HFFc6 (cell line): ENCODE data around the gene CFAP97D2. TPM values are rescaled to one million over a fixed set of nuclear protein-coding genes. Genes with fewer than 3 reads are reported as not detected.
"Not testable (repeated sequence)": the region's sequence is repeated elsewhere in the genome, so short reads cannot be mapped to it uniquely, and the experiment has no call there.

ENCODE experiments used
- DNase-seq: peaks from one replicate; pipeline ENCODE4 v3.0.0-alpha.2; 2018
- H3K27ac Mint-ChIP-seq: 2 replicates; pipeline ENCODE4 v1.8.0; 2020; ENCODE audit warnings: mild to moderate bottlenecking, mixed read lengths
- H3K27me3 Mint-ChIP-seq: 2 replicates; pipeline ENCODE4 v1.8.0; 2021; ENCODE audit warnings: mild to moderate bottlenecking, moderate library complexity, mixed read lengths; ENCODE audit not compliant: insufficient read depth
- H3K36me3 Mint-ChIP-seq: 2 replicates; pipeline ENCODE4 v1.8.0; 2021; ENCODE audit warnings: low read depth, mixed read lengths
- H3K4me1 Mint-ChIP-seq: 2 replicates; pipeline ENCODE4 v1.8.0; 2020; ENCODE audit warnings: low read depth, mixed read lengths
- H3K4me3 Mint-ChIP-seq: 2 replicates; pipeline ENCODE4 v1.8.0; 2020; ENCODE audit warnings: mild to moderate bottlenecking, moderate library complexity, mixed read lengths
- H3K9me3 Mint-ChIP-seq: 2 replicates; pipeline ENCODE4 v1.8.0; 2020; ENCODE audit warnings: mild to moderate bottlenecking, mixed read lengths
- CTCF ChIP-seq: fragments of 200-600 bp; sonication (generic); IDR thresholded peaks from 2 replicates; pipeline ENCODE4 v1.5.0; 2021; ENCODE audit warnings: antibody characterized with exemption, mild to moderate bottlenecking
- total RNA-seq, 6 experiments: library from RNA; stranded (reverse); fragmentation: NEBNext Ultra II Directional; extraction: Animal tissue kit (Norgen Biotek cat#: 25700); gene quantifications; 2 replicates in 1 of 6; 3 replicates in 5 of 6; pipeline ENCODE4 v1.2.3, GENCODE V29; 2021

CFAP97D2 gene
- total RNA-seq, 6 experiments from 2014 or later = not detected

GRCh38 chr13:114196629-114197028 is 17.6 kb downstream of the CFAP97D2 start:
- H3K27ac Mint-ChIP-seq = no peak overlapping the region
- H3K27me3 Mint-ChIP-seq = peaks cover 16% of the 10 kb centered on the region
- H3K9me3 Mint-ChIP-seq = no peaks in the 10 kb centered on the region
- no peak for TF ChIP-seq CTCF
- H3K4me3 Mint-ChIP-seq = no peak overlapping the region
- H3K4me1 Mint-ChIP-seq = no peaks in the 10 kb centered on the region
- H3K36me3 Mint-ChIP-seq = no peaks in the 10 kb centered on the region
- no peak for DNase-seq

- H3K4me1 Mint-ChIP-seq = no peaks in the 10 kb centered on the region
- no peak overlapping the region for H3K27ac Mint-ChIP-seq
- H3K27me3 Mint-ChIP-seq = peaks cover 21% of the 10 kb centered on the region
- DNase-seq = no peak
- H3K9me3 Mint-ChIP-seq = no peaks in the 10 kb centered on the region
- no peak for TF ChIP-seq CTCF
- no peaks in the 10 kb centered on the region for H3K36me3 Mint-ChIP-seq
- no peak overlapping the region for H3K4me3 Mint-ChIP-seq
Measured at GRCh38 chr13:114198556-114198955, 19.5 kb downstream of the CFAP97D2 start.

- H3K4me1 Mint-ChIP-seq, H3K36me3 Mint-ChIP-seq, H3K27ac Mint-ChIP-seq, DNase-seq, H3K4me3 Mint-ChIP-seq, H3K9me3 Mint-ChIP-seq: not testable (repeated sequence)
- H3K27me3 Mint-ChIP-seq = peaks cover 27% of the 10 kb centered on the region
Measured at GRCh38 chr13:114199526-114199925, 20.5 kb downstream of the CFAP97D2 start.

- H3K27ac Mint-ChIP-seq = no peak overlapping the region
- peaks cover 25% of the 10 kb centered on the region for H3K27me3 Mint-ChIP-seq
- no peaks in the 10 kb centered on the region for H3K36me3 Mint-ChIP-seq
- no peak for TF ChIP-seq CTCF
- no peak overlapping the region for H3K4me3 Mint-ChIP-seq
- H3K4me1 Mint-ChIP-seq = no peaks in the 10 kb centered on the region
- no peak for DNase-seq
- H3K9me3 Mint-ChIP-seq = no peaks in the 10 kb centered on the region
Measured at GRCh38 chr13:114199954-114200353, 20.9 kb downstream of the CFAP97D2 start.

- Mint-ChIP-seq H3K36me3 (no peaks in the 10 kb centered on the region), H3K9me3 (no peaks in the 10 kb centered on the region), H3K27ac (no peak overlapping the region), H3K4me3 (no peak overlapping the region), H3K4me1 (no peaks in the 10 kb centered on the region), H3K27me3 (peaks cover 21% of the 10 kb centered on the region; the same call in 1 of the 2 replicates)
- DNase-seq = no peak
- TF ChIP-seq CTCF = no peak
Measured at GRCh38 chr13:114200399-114200911, 21.4 kb downstream of the CFAP97D2 start.

GRCh38 chr13:114202581-114202980 is 23.5 kb downstream of the CFAP97D2 start:
- peaks cover 21% of the 10 kb centered on the region for H3K27me3 Mint-ChIP-seq
- no peak for DNase-seq

More at GRCh38 chr13:114202581-114202980, 23.5 kb downstream of the CFAP97D2 start:
- no peak for TF ChIP-seq CTCF
- no peaks in the 10 kb centered on the region for H3K36me3 Mint-ChIP-seq
- no peak overlapping the region for H3K27ac Mint-ChIP-seq
- H3K4me1 Mint-ChIP-seq = no peaks in the 10 kb centered on the region
- peaks cover 8% of the 10 kb centered on the region; the same call in 1 of the 2 replicates for H3K9me3 Mint-ChIP-seq
- H3K4me3 Mint-ChIP-seq = no peak overlapping the region
